WTC11 (cell line): ENCODE measurements around the gene CFAP53. TPM values are rescaled to one million over a fixed set of nuclear protein-coding genes. Genes with fewer than 3 reads are reported as not detected.

Experiments used
- ATAC-seq: fragments of 200-7000 bp; cut with Tn5 transposase; 2 replicates; pipeline ENCODE4 v1.10.0; 2021; ENCODE audit warnings: mild to moderate bottlenecking, moderate library complexity
- CTCF ChIA-PET: fragments of 300-600 bp; sonication (Branson Sonifier 250); formaldehyde crosslinking; loops from one replicate; lab custom pipeline; 2021; ENCODE audit warnings: antibody characterized with exemption; lab: Charles Lee
- POLR2A ChIA-PET: fragments of 350-600 bp; sonication (Branson Sonifier 250); formaldehyde crosslinking; loops from one replicate; lab custom pipeline; 2021; ENCODE audit warnings: antibody characterized with exemption; lab: Charles Lee
- DNase-seq: peaks from one replicate; pipeline ENCODE4 v3.0.0; 2021; ENCODE audit warnings: low spot score
- H3K27ac Mint-ChIP-seq: 2 replicates; pipeline ENCODE4 v1.8.0; 2021; ENCODE audit warnings: mixed read lengths
- H3K27me3 Mint-ChIP-seq: 2 replicates; pipeline ENCODE4 v1.8.0; 2021; ENCODE audit warnings: low read depth, mild to moderate bottlenecking, moderate library complexity, mixed read lengths
- H3K36me3 Mint-ChIP-seq: 2 replicates; pipeline ENCODE4 v1.8.0; 2021; ENCODE audit warnings: mixed read lengths
- H3K4me1 Mint-ChIP-seq: 2 replicates; pipeline ENCODE4 v1.8.0; 2022; ENCODE audit warnings: mixed read lengths
- H3K4me3 Mint-ChIP-seq: 2 replicates; pipeline ENCODE4 v1.8.0; 2021; ENCODE audit warnings: mild to moderate bottlenecking, moderate library complexity, mixed read lengths
- H3K9me3 Mint-ChIP-seq: 2 replicates; pipeline ENCODE4 v1.8.0; 2021; ENCODE audit warnings: mixed read lengths
- CTCF ChIP-seq: fragments of 200-600 bp; IDR thresholded peaks from 2 replicates; pipeline ENCODE4 v1.8.0; 2022; ENCODE audit warnings: antibody characterized with exemption
- EMX1 ChIP-seq: fragments of 250-450 bp; sonication (Bioruptor Pico); IDR thresholded peaks from 2 replicates; pipeline ENCODE4 v1.8.0; 2021; ENCODE audit warnings: mild to moderate bottlenecking
- GABPB1 ChIP-seq: sonication (generic); formaldehyde crosslinking; IDR thresholded peaks from 2 replicates; pipeline ENCODE4 v1.8.1; 2023; ENCODE audit warnings: mild to moderate bottlenecking, missing genetic modification reagents
- JUN ChIP-seq: sonication (generic); formaldehyde crosslinking; IDR thresholded peaks from 2 replicates; pipeline ENCODE4 v1.8.0; 2023; ENCODE audit warnings: mild to moderate bottlenecking, missing genetic modification reagents
- SP1 ChIP-seq: sonication (generic); formaldehyde crosslinking; conservative IDR thresholded peaks from 2 replicates; pipeline ENCODE4 v1.8.1; 2022; ENCODE audit warnings: missing genetic modification reagents
- ZNF121 ChIP-seq: sonication (generic); formaldehyde crosslinking; IDR thresholded peaks from 2 replicates; pipeline ENCODE4 v1.8.0; 2023; ENCODE audit warnings: missing genetic modification reagents
- ZNF512 ChIP-seq: sonication (generic); formaldehyde crosslinking; IDR thresholded peaks from 2 replicates; pipeline ENCODE4 v1.8.1; 2022; ENCODE audit warnings: missing genetic modification reagents, borderline replicate concordance
- total RNA-seq: library from RNA; stranded (reverse); gene quantifications from 3 replicates; pipeline ENCODE4 v1.2.3, GENCODE V29; 2021

Gene CFAP53
- total RNA-seq, 1 experiment from 2014 or later = 0.26 TPM

GRCh38 chr18:50195689-50196088, 70.6 kb downstream of the CFAP53 start:
- ChIA-PET CTCF (interaction anchor here (1.0 to 2.9 kb wide), 15 partner anchors 8 to 332 kb away, joined by 3 to 38 read pairs (median 4); no protein-coding TSS in a partner anchor), POLR2A (interaction anchor here (0.6 kb wide), 1 partner anchor 8 kb away, joined by 3 read pairs; no protein-coding TSS in a partner anchor)
- H3K4me3 Mint-ChIP-seq = peak overlapping the region; percentile 68
- ATAC-seq (no peak), DNase-seq (no peak)
- peaks cover 24% of the 10 kb centered on the region for H3K4me1 Mint-ChIP-seq
- H3K9me3 Mint-ChIP-seq = peaks cover 6% of the 10 kb centered on the region; the same call in 1 of the 2 replicates
- no peaks in the 10 kb centered on the region for H3K36me3 Mint-ChIP-seq
- H3K27me3 Mint-ChIP-seq = peaks cover 69% of the 10 kb centered on the region
- no peak overlapping the region for H3K27ac Mint-ChIP-seq
- TF ChIP-seq ZNF121 (no peak), CTCF (no peak), EMX1 (CRISPR knock-in tag) (no peak)
- TF ChIP-seq, all 79 proteins: peak for 0

- POLR2A ChIA-PET = interaction anchor here (0.6 kb wide), 1 partner anchor 9 kb away, joined by 3 read pairs; no protein-coding TSS in a partner anchor
- Mint-ChIP-seq H3K4me3 (peak within 1 kb of the TSS; percentile 76), H3K36me3 (no peaks in the 10 kb centered on the region), H3K27ac (no peak within 1 kb of the TSS), H3K4me1 (peaks cover 24% of the 10 kb centered on the region), H3K27me3 (peaks cover 68% of the 10 kb centered on the region), H3K9me3 (no peaks in the 10 kb centered on the region)
- CTCF ChIA-PET = interaction anchor here (0.6 to 2.9 kb wide), 20 partner anchors 8 to 331 kb away, joined by 3 to 38 read pairs (median 4); no protein-coding TSS in a partner anchor
- peak; percentile 83 for ATAC-seq
- DNase-seq = peak; percentile 71
- TF ChIP-seq ZNF512 = no peak
- TF ChIP-seq CTCF = peak; percentile 46
- peak; percentile 62; the same call in 1 of the 2 replicates for TF ChIP-seq SP1 (CRISPR knock-in tag)
Observed at GRCh38 chr18:50194631-50195532, 71.4 kb downstream of the CFAP53 start, which contains the start of gene MYO5B. Gene MYO5B (minus strand): TSS chr18:50195147. CDS start chr18:50194793, 354 bp downstream.

GRCh38 chr18:50193796-50194630, 72.3 kb downstream of the CFAP53 start:
- Mint-ChIP-seq H3K9me3 (no peaks in the 10 kb centered on the region), H3K4me1 (peaks cover 24% of the 10 kb centered on the region), H3K27me3 (peaks cover 68% of the 10 kb centered on the region), H3K27ac (no peak overlapping the region), H3K36me3 (no peaks in the 10 kb centered on the region), H3K4me3 (peak overlapping the region; percentile 76)
- ATAC-seq (peak; percentile 15), DNase-seq (peak; percentile 31)
- 0 out of 2 replicates have a peak, but pooled peaks have one; percentile 27 for TF ChIP-seq GABPB1 (CRISPR knock-in tag)
- no peak for TF ChIP-seq JUN
- CTCF ChIA-PET = interaction anchor here (0.8 to 2.9 kb wide), 11 partner anchors 10 to 235 kb away, joined by 3 to 38 read pairs (median 5); no protein-coding TSS in a partner anchor
- POLR2A ChIA-PET = no interaction called here
